Liver (tissue), 3 donors: Measurements from ENCODE around the gene CNOT4.

Experiments used
- CTCF ChIP-seq: fragments of 150-350 bp; IDR thresholded peaks from 2 replicates; pipeline ENCODE4 v1.5.1; 2017; ENCODE audit warnings: improper control_type of control experiment, low read depth, low read length; ENCODE audit not compliant: missing input control
- GABPA ChIP-seq, 2 donors: IDR thresholded peaks in 1 of 2; conservative IDR thresholded peaks in 1 of 2; 2 replicates each; pipeline ENCODE4 v1.6.1; 2016; ENCODE audit warnings: antibody characterized with exemption in 2 of 2, mild to moderate bottlenecking in 1 of 2, moderate library complexity in 1 of 2
- HNF4A ChIP-seq, 2 donors: conservative IDR thresholded peaks; 2 replicates each; pipeline ENCODE4 v1.6.1; 2016; ENCODE audit warnings: antibody characterized with exemption in 2 of 2, mild to moderate bottlenecking in 2 of 2
- HNF4G ChIP-seq: IDR thresholded peaks from 2 replicates; pipeline ENCODE4 v1.6.1; 2016; ENCODE audit warnings: antibody characterized with exemption
- JUND ChIP-seq, 2 donors: IDR thresholded peaks; 2 replicates each; pipeline ENCODE4 v1.6.1; 2016; ENCODE audit warnings: antibody characterized with exemption in 2 of 2
- MAX ChIP-seq: IDR thresholded peaks from 2 replicates; pipeline ENCODE4 v1.6.1; 2016; ENCODE audit warnings: antibody characterized with exemption
- RAD21 ChIP-seq, 2 donors: IDR thresholded peaks; 2 replicates each; pipeline ENCODE4 v1.6.1; 2016; ENCODE audit warnings: antibody characterized with exemption in 2 of 2, mild to moderate bottlenecking in 2 of 2
- REST ChIP-seq: IDR thresholded peaks from 2 replicates; pipeline ENCODE4 v1.6.1; 2016; ENCODE audit warnings: antibody characterized with exemption, mild to moderate bottlenecking
- RXRA ChIP-seq, 2 donors: IDR thresholded peaks; 2 replicates each; pipeline ENCODE4 v1.6.1; 2017 to 2018; ENCODE audit warnings: antibody characterized with exemption in 2 of 2, mild to moderate bottlenecking in 1 of 2
- SP1 ChIP-seq: IDR thresholded peaks from 2 replicates; pipeline ENCODE4 v1.6.1; 2018; ENCODE audit warnings: antibody characterized with exemption, mild to moderate bottlenecking
- TAF1 ChIP-seq: conservative IDR thresholded peaks from 2 replicates; pipeline ENCODE4 v1.6.1; 2016; ENCODE audit warnings: antibody characterized with exemption, mild to moderate bottlenecking
- YY1 ChIP-seq: IDR thresholded peaks from 2 replicates; pipeline ENCODE4 v1.6.1; 2016; ENCODE audit warnings: antibody characterized with exemption, mild to moderate bottlenecking
- ZBTB33 ChIP-seq: IDR thresholded peaks from 2 replicates; pipeline ENCODE4 v1.6.1; 2016; ENCODE audit warnings: antibody characterized with exemption
- donor health status: healthy.
- donor health status: healthy.

GRCh38 chr7:135463908-135464307, 46.0 kb downstream of the CNOT4 start:
- TF ChIP-seq CTCF, result no peak
- no peak for TF ChIP-seq MAX
- no peak for TF ChIP-seq YY1
- TF ChIP-seq GABPA (IDR thresholded peaks at IDR 0.05 in 1 of 2, conservative IDR thresholded peaks at IDR 0.05 in 1 of 2), result no peak
- no peak for TF ChIP-seq RXRA (IDR thresholded peaks at IDR 0.05)
- TF ChIP-seq REST, result no peak
- TF ChIP-seq HNF4G, result no peak
- no peak for TF ChIP-seq TAF1
- TF ChIP-seq SP1, result no peak
- TF ChIP-seq RAD21 (IDR thresholded peaks at IDR 0.05), result no peak
- no peak for TF ChIP-seq HNF4A (conservative IDR thresholded peaks at IDR 0.05)
- TF ChIP-seq JUND (IDR thresholded peaks at IDR 0.05), result no peak
- TF ChIP-seq ZBTB33, result no peak
